Lung microvascular endothelial cell (primary cell): ENCODE results near the gene CFAP107. TPM values are rescaled to one million over a fixed set of nuclear protein-coding genes. Genes with fewer than 3 reads are reported as not detected.
"Not testable (repeated sequence)": the region's sequence is repeated elsewhere in the genome, so short reads cannot be mapped to it uniquely, and the experiment has no call there.

Source experiments
- DNase-seq, 2 donors: peaks; one replicate each; pipeline versions ENCODE4 v3.0.0 to v3.0.0-alpha.2; 2010; ENCODE audit warnings: low read depth in 2 of 2
- total RNA-seq: library from RNA; depleted of rRNA; stranded (reverse); fragments of >200 nt; gene quantifications from 2 replicates; pipeline ENCODE4 v1.2.1, GENCODE V29; 2014

CFAP107 gene
- total RNA-seq, 1 donor from 2014 or later = not detected

GRCh38 chr1:12778061-12778460 lies 32.1 kb downstream of the CFAP107 start:
- no peak for DNase-seq

- DNase-seq = no peak
Measured at GRCh38 chr1:12778907-12779306, 32.9 kb downstream of the CFAP107 start.

- not testable (repeated sequence) for DNase-seq
Measured at GRCh38 chr1:12781488-12781887, 35.5 kb downstream of the CFAP107 start.

GRCh38 chr1:12783783-12784182 lies 37.8 kb downstream of the CFAP107 start:
- not testable (repeated sequence) for DNase-seq

- not testable (repeated sequence) for DNase-seq
Measured at GRCh38 chr1:12784729-12785128, 38.7 kb downstream of the CFAP107 start.

- not testable (repeated sequence) for DNase-seq
Measured at GRCh38 chr1:12791097-12791496, 45.1 kb downstream of the CFAP107 start, which contains the start of gene PRAMEF1. PRAMEF1 (plus strand) TSS chr1:12791397; CDS start chr1:12793228, 1,831 bp downstream.

GRCh38 chr1:12798911-12799310 lies 52.9 kb downstream of the CFAP107 start:
- no peak for DNase-seq

- no peak for DNase-seq
Measured at GRCh38 chr1:12799730-12800129, 53.7 kb downstream of the CFAP107 start.

GRCh38 chr1:12809933-12810332 lies 63.9 kb downstream of the CFAP107 start:
- no peak for DNase-seq

- DNase-seq = no peak
Measured at GRCh38 chr1:12810691-12811408, 64.8 kb downstream of the CFAP107 start.

- DNase-seq = no peak
Measured at GRCh38 chr1:12811409-12811784, 65.4 kb downstream of the CFAP107 start.

Other genes starting within 250 kb of the CFAP107 start
- 83.5 and 150 TPM in 2 replicates for gene DHRS3, start 128.0 kb upstream of the CFAP107 start, total RNA-seq
- gene AADACL4, start 102.1 kb upstream of the CFAP107 start, total RNA-seq = not detected in 2 replicates
- not detected in 2 replicates for gene AADACL3, start 30.1 kb upstream of the CFAP107 start, total RNA-seq
- gene PRAMEF12, start 27.5 kb downstream of the CFAP107 start, total RNA-seq = not detected in 2 replicates
- not detected in 2 replicates for gene PRAMEF1, start 45.2 kb downstream of the CFAP107 start, total RNA-seq
- not detected in 2 replicates for gene PRAMEF11, start 85.2 kb downstream of the CFAP107 start, total RNA-seq
- gene HNRNPCL1, start 102.5 kb downstream of the CFAP107 start, total RNA-seq = not detected in 2 replicates
- gene PRAMEF2, start 110.9 kb downstream of the CFAP107 start, total RNA-seq = not detected in 2 replicates
- gene PRAMEF4, start 140.0 kb downstream of the CFAP107 start, total RNA-seq = not detected in 2 replicates
- gene PRAMEF10, start 152.1 kb downstream of the CFAP107 start, total RNA-seq = not detected in 2 replicates
- gene PRAMEF7, start 170.4 kb downstream of the CFAP107 start, total RNA-seq = not detected in 2 replicates
- gene PRAMEF6, start 201.4 kb downstream of the CFAP107 start, total RNA-seq = not detected in 2 replicates